OCI-LY3 (cell line): Measurements from ENCODE around the gene CATSPER4.

Experiments used
- EZH2phosphoT487 ChIP-seq: fragments of 200-600 bp; shearing (Covaris generic); IDR thresholded peaks from 2 replicates; pipeline ENCODE4 v1.6.1; 2018; ENCODE audit warnings: antibody characterized with exemption, mixed run types, low read depth
- TF ChIP-seq, protein P1 (sequence below): fragments of 200-600, 300-600 bp; sonication (generic); IDR thresholded peaks from 2 replicates; pipeline ENCODE4 v1.5.1; 2014; ENCODE audit warnings: antibody characterized with exemption, low read length, low read depth

- TF ChIP-seq, protein P1, sequence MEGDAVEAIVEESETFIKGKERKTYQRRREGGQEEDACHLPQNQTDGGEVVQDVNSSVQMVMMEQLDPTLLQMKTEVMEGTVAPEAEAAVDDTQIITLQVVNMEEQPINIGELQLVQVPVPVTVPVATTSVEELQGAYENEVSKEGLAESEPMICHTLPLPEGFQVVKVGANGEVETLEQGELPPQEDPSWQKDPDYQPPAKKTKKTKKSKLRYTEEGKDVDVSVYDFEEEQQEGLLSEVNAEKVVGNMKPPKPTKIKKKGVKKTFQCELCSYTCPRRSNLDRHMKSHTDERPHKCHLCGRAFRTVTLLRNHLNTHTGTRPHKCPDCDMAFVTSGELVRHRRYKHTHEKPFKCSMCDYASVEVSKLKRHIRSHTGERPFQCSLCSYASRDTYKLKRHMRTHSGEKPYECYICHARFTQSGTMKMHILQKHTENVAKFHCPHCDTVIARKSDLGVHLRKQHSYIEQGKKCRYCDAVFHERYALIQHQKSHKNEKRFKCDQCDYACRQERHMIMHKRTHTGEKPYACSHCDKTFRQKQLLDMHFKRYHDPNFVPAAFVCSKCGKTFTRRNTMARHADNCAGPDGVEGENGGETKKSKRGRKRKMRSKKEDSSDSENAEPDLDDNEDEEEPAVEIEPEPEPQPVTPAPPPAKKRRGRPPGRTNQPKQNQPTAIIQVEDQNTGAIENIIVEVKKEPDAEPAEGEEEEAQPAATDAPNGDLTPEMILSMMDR: no peak
- no peak for TF ChIP-seq EZH2phosphoT487
Measured at GRCh38 chr1:26195805-26196204, 5.4 kb downstream of the CATSPER4 start.
